SU-DHL-6 (cell line): Measurements from ENCODE around the gene NHS.

ENCODE experiments used
- H2AFZ ChIP-seq: fragments of 200-600 bp; sonication (generic); 2 replicates; pipeline ENCODE4 v1.6.1; 2014; ENCODE audit warnings: low read depth, mild to moderate bottlenecking, moderate library complexity, mixed read lengths, antibody characterized with exemption, low read length; ENCODE audit not compliant: severe bottlenecking
- H3F3A ChIP-seq: fragments of 200-600 bp; shearing (Covaris generic); 2 replicates; pipeline ENCODE4 v1.6.0; 2016; ENCODE audit warnings: antibody characterized with exemption, mild to moderate bottlenecking; ENCODE audit not compliant: insufficient read depth
- H3K27ac ChIP-seq: fragments of 200-600 bp; sonication (generic); 2 replicates; pipeline ENCODE4 v1.5.1; 2016; ENCODE audit warnings: low read depth, mild to moderate bottlenecking, low read length, moderate library complexity, mixed read lengths
- H3K27me3 ChIP-seq: fragments of 200-600 bp; sonication (generic), shearing (Covaris generic); 2 replicates; pipeline ENCODE4 v1.6.0; 2014; ENCODE audit warnings: mild to moderate bottlenecking, low read length
- H3K36me3 ChIP-seq: fragments of 200-600 bp; sonication (generic); 2 replicates; pipeline ENCODE4 v1.6.1; 2014; ENCODE audit warnings: mild to moderate bottlenecking, low read length, mixed read lengths
- H3K4me2 ChIP-seq: fragments of 300-600, 200-600 bp; shearing (Covaris generic), sonication (generic); 2 replicates; pipeline ENCODE4 v1.6.0; 2014; ENCODE audit warnings: low read length, low read depth, mild to moderate bottlenecking; ENCODE audit not compliant: poor library complexity, severe bottlenecking
- H3K4me3 ChIP-seq: fragments of 200-600 bp; sonication (generic); 2 replicates; pipeline ENCODE4 v1.5.1; 2014; ENCODE audit warnings: antibody characterized with exemption, low read length, mild to moderate bottlenecking, mixed read lengths; ENCODE audit not compliant: insufficient read depth, poor library complexity, severe bottlenecking
- H3K79me2 ChIP-seq: fragments of 200-600 bp; sonication (generic); 2 replicates; pipeline ENCODE4 v1.6.1; 2014; ENCODE audit warnings: mild to moderate bottlenecking, low read length, moderate library complexity; ENCODE audit not compliant: insufficient read depth
- H3K9ac ChIP-seq: fragments of 200-600 bp; sonication (generic); 2 replicates; pipeline ENCODE4 v1.7.0; 2014; ENCODE audit warnings: mild to moderate bottlenecking, low read length
- H3K9me2 ChIP-seq: fragments of 200-600 bp; sonication (generic); replicated peaks from 2 replicates; pipeline ENCODE4 v1.6.1; 2014; ENCODE audit warnings: low read length; ENCODE audit not compliant: insufficient read depth
- H3K9me3 ChIP-seq: fragments of 200-600 bp; sonication (generic); 2 replicates; pipeline ENCODE4 v1.6.1; 2014; ENCODE audit warnings: low read length, mixed read lengths; ENCODE audit not compliant: insufficient read depth
- H4K20me1 ChIP-seq: fragments of 200-600 bp; sonication (generic); 2 replicates; pipeline ENCODE4 v1.6.1; 2014; ENCODE audit warnings: low read depth, mild to moderate bottlenecking, antibody characterized with exemption, low read length, moderate library complexity, mixed read lengths
- EZH2phosphoT487 ChIP-seq: fragments of 200-600 bp; sonication (generic), shearing (Covaris generic); conservative IDR thresholded peaks from 2 replicates; pipeline ENCODE4 v1.6.1; 2018; ENCODE audit warnings: mild to moderate bottlenecking, antibody characterized with exemption, low read length, moderate library complexity, mixed read lengths
- TF ChIP-seq, protein P1 (sequence below): fragments of 200-600 bp; sonication (generic); IDR thresholded peaks from one replicate; pipeline ENCODE4 v1.5.1; 2017; ENCODE audit warnings: antibody characterized with exemption, mild to moderate bottlenecking, low read length, moderate library complexity; ENCODE audit not compliant: insufficient read depth, poor library complexity, severe bottlenecking

Gene NHS

DNA sequence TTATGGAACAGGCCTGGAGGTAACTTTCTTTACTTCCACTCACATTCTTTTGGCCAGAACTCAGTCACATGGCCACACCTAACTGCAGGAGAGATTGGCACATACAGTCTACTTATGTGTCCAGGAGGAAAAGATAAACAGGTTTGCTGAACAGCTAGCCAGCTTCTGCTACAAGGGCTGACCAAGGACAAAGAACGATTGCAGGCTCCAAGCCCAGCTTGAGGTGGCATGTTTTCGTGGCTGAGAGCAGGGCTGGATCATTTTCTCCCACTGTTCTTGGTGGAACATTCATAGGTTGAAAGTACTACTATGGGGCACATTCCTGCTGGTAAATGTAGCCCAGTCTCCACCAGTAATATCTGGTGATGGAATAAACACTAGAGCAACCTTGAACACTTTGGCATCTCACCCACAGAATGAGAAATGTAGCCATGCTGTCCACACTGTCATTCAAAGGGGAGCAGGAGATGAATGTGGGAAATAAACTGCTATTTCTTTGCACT lies 28.2 kb downstream of the NHS start:
- no peaks in the 10 kb centered on the region for H4K20me1 ChIP-seq
- no peaks in the 10 kb centered on the region for H3K27me3 ChIP-seq
- H3K4me2 ChIP-seq: no peak overlapping the region
- H3K79me2 ChIP-seq: no peaks in the 10 kb centered on the region
- TF ChIP-seq EZH2phosphoT487: no peak
- TF ChIP-seq, protein P1, sequence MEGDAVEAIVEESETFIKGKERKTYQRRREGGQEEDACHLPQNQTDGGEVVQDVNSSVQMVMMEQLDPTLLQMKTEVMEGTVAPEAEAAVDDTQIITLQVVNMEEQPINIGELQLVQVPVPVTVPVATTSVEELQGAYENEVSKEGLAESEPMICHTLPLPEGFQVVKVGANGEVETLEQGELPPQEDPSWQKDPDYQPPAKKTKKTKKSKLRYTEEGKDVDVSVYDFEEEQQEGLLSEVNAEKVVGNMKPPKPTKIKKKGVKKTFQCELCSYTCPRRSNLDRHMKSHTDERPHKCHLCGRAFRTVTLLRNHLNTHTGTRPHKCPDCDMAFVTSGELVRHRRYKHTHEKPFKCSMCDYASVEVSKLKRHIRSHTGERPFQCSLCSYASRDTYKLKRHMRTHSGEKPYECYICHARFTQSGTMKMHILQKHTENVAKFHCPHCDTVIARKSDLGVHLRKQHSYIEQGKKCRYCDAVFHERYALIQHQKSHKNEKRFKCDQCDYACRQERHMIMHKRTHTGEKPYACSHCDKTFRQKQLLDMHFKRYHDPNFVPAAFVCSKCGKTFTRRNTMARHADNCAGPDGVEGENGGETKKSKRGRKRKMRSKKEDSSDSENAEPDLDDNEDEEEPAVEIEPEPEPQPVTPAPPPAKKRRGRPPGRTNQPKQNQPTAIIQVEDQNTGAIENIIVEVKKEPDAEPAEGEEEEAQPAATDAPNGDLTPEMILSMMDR: no peak
- no peaks in the 10 kb centered on the region for H3F3A ChIP-seq
- H3K9me3 ChIP-seq: no peaks in the 10 kb centered on the region
- H3K9me2 ChIP-seq: no peaks in the 10 kb centered on the region
- H2AFZ ChIP-seq: no peak overlapping the region
- H3K36me3 ChIP-seq: no peaks in the 10 kb centered on the region
- no peak overlapping the region for H3K27ac ChIP-seq
- H3K9ac ChIP-seq: no peak overlapping the region
- no peak overlapping the region for H3K4me3 ChIP-seq

DNA sequence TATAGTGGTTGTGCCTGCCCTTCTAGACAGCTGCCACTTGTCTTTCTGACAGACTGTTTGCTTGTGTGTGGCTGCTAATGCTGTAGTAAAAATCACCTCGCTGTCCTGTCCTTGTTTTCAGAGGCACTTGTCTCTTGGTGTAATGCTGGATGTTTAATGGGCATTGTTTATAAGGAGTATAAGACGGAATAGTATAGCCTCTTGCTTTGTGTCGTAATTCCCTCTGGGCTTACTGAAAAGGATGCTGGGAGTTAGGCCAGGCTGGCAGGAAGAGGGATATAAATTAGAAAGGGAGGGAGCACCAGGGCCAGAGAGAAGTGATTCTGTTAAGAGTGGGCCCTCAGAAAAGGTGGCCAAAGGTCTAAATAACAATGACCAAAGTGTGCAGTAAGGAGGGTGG lies 29.0 kb downstream of the NHS start:
- Histone ChIP-seq H3K9me2 (no peaks in the 10 kb centered on the region), H3K27me3 (no peaks in the 10 kb centered on the region), H3K27ac (no peak overlapping the region), H3K36me3 (no peaks in the 10 kb centered on the region), H3K4me3 (no peak overlapping the region), H3F3A (no peaks in the 10 kb centered on the region), H3K4me2 (no peak overlapping the region), H4K20me1 (no peaks in the 10 kb centered on the region), H3K9ac (no peak overlapping the region), H3K9me3 (no peaks in the 10 kb centered on the region), H3K79me2 (no peaks in the 10 kb centered on the region), H2AFZ (no peak overlapping the region)
- TF ChIP-seq, protein P1: no peak
- no peak for TF ChIP-seq EZH2phosphoT487

DNA sequence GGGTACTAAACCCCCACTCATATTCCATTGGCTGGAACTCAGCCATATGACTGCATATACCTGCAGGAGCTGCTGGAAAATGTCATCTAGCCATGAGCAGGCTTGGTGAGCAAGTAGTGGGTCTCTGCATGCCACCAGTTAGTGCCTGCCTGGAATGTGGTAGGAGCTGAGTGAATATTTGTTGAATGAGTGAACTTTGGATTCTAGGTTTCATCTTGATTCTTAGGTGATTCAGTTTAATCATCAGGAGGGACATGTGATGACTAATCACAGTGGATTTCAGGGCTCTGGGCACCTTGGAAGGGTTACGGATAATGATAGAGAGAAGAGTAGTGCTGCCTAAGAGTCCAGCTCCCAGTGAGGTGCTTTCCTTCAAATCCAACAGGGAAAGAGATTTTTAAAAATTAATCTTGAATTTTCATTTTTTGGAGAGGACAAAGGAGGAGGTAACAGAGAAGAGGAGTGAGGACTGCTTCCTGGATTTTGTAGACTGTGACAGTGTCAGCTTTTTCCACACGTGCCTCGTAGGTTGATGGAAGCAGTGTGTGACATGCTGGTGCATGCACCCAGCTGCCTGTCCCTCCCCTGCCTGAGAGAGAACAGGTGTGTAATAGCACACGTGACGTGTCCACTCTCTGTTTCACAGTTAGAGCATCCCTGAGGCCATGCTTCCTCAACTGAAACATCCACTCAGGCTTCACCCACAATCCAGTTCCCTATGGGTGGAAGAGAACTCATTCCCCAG lies 30.4 kb downstream of the NHS start:
- Histone ChIP-seq H2AFZ (no peak overlapping the region), H3K4me3 (no peak overlapping the region), H3K9me2 (no peaks in the 10 kb centered on the region), H4K20me1 (no peaks in the 10 kb centered on the region), H3K36me3 (no peaks in the 10 kb centered on the region), H3K4me2 (no peak overlapping the region), H3K9me3 (no peaks in the 10 kb centered on the region), H3F3A (no peaks in the 10 kb centered on the region), H3K27me3 (no peaks in the 10 kb centered on the region), H3K9ac (no peak overlapping the region), H3K79me2 (no peaks in the 10 kb centered on the region), H3K27ac (no peak overlapping the region)
- no peak for TF ChIP-seq EZH2phosphoT487
- TF ChIP-seq, protein P1: no peak
